ENCODE measurements around the gene TTC38.
"Not testable (repeated sequence)": the region's sequence is repeated elsewhere in the genome, so short reads cannot be mapped to it uniquely, and the experiment has no call there.

- TF ChIP-seq POLR2A (IDR thresholded peaks at IDR 0.05; ENCODE audit: low read length); CBX2 (IDR thresholded peaks at IDR 0.05; ENCODE audit: borderline replicate concordance, low read depth); EP300 (IDR thresholded peaks at IDR 0.05): not testable (repeated sequence)
Observed at GRCh38 chr22:46264520-46264919, 3.3 kb upstream of the TTC38 start.
